K562 (cell line): Measurements from ENCODE around the gene GAP43. TPM values are rescaled to one million over a fixed set of nuclear protein-coding genes. Genes with fewer than 3 reads are reported as not detected.

Experiments
- ATAC-seq: fragments of 200-7000 bp; cut with Tn5 transposase; 3 replicates; pipeline ENCODE4 v1.9.1; 2020; ENCODE audit warnings: moderate library complexity
- BruUV-seq: library from RNA; stranded (reverse); fragments of 400-500 nt; replicated peaks from 2 replicates; lab custom pipeline; 2021; lab: Mats Ljungman, UMichigan
- CTCF ChIA-PET: fragments of 300-600 bp; formaldehyde crosslinking; extraction: SDS; loops from one replicate; lab custom pipeline; 2021; ENCODE audit warnings: low intra/inter-chr PET ratio; lab: Yijun Ruan, JAX
- POLR2A ChIA-PET: fragments of 300-600, 350-650 bp; sonication (Branson Sonifier 250); formaldehyde crosslinking; extraction: SDS; loops from one replicate; lab custom pipeline; 2021; ENCODE audit warnings: antibody characterized with exemption, inconsistent platforms; lab: Yijun Ruan, JAX
- DNase-seq, 4 experiments: peaks; one replicate each; pipeline versions ENCODE4 v3.0.0 to v3.0.0-alpha.2; 2011 to 2018; ENCODE audit warnings: low spot score in 3 of 4, mixed read lengths in 3 of 4; ENCODE audit errors: extremely low read depth in 1 of 4
- FAIRE-seq: peaks from 2 replicates; lab custom pipeline; 2011; peaks lifted over from hg19 to GRCh38; lab: Jason Lieb, UNC
- H2AFZ ChIP-seq: 2 replicates; pipeline ENCODE4 v1.6.0; 2011; ENCODE audit warnings: low read depth, low read length, control low read depth, inconsistent platforms
- H3K27ac ChIP-seq: fragments of 200-600 bp; 3 replicates; pipeline ENCODE4 v1.8.0; 2011; ENCODE audit warnings: low read depth, mild to moderate bottlenecking, control low read depth, inconsistent platforms, low read length, moderate library complexity, mixed read lengths; ENCODE audit errors: extremely low read depth
- H3K27me3 ChIP-seq, 2 experiments: fragments of 300-600 bp in 1 of 2; 2 replicates in 1 of 2; 3 replicates in 1 of 2; pipeline versions ENCODE4 v1.6.0 to v1.8.0; 2011; ENCODE audit warnings: inconsistent platforms in 2 of 2, low read length in 2 of 2, mild to moderate bottlenecking in 1 of 2, mixed read lengths in 1 of 2, moderate library complexity in 1 of 2; ENCODE audit not compliant: control insufficient read depth in 2 of 2, insufficient read depth in 2 of 2
- H3K36me3 ChIP-seq: fragments of 300-600 bp; 3 replicates; pipeline ENCODE4 v1.8.0; 2011; ENCODE audit warnings: mild to moderate bottlenecking, low read length, inconsistent platforms; ENCODE audit not compliant: control insufficient read depth, insufficient read depth
- H3K4me1 ChIP-seq, 2 experiments: fragments of 200-600 bp in 1 of 2; replicated peaks in 1 of 2; 2 replicates in 1 of 2; 3 replicates in 1 of 2; pipeline versions ENCODE4 v1.5.1 to v1.8.0; 2011; ENCODE audit warnings: inconsistent platforms in 2 of 2, low read length in 2 of 2, mild to moderate bottlenecking in 1 of 2, mixed read lengths in 1 of 2, moderate library complexity in 1 of 2; ENCODE audit not compliant: control insufficient read depth in 2 of 2, insufficient read depth in 2 of 2
- H3K4me2 ChIP-seq: 2 replicates; pipeline ENCODE4 v1.6.1; 2011; ENCODE audit warnings: low read length, control low read depth, inconsistent platforms, mixed read lengths; ENCODE audit not compliant: insufficient read depth
- H3K4me3 ChIP-seq: fragments of 200-600 bp; sonication (generic), shearing (Covaris generic); 2 replicates; pipeline ENCODE4 v1.5.1; 2016; ENCODE audit warnings: control low read depth, inconsistent platforms
- H3K79me2 ChIP-seq: fragments of 200-600 bp; 3 replicates; pipeline ENCODE4 v1.8.0; 2011; ENCODE audit warnings: low read length, inconsistent platforms; ENCODE audit not compliant: control insufficient read depth, insufficient read depth
- H3K9ac ChIP-seq, 2 experiments: 2 replicates each; pipeline versions ENCODE4 v1.6.0 to v1.6.1; 2011; ENCODE audit warnings: low read depth in 2 of 2, low read length in 2 of 2, control low read depth in 1 of 2, inconsistent platforms in 1 of 2, mild to moderate bottlenecking in 1 of 2, mixed read lengths in 1 of 2; ENCODE audit not compliant: insufficient read depth in 1 of 2
- H3K9me1 ChIP-seq: one replicate; pipeline ENCODE4 v1.6.0; 2011; ENCODE audit warnings: inconsistent platforms, mild to moderate bottlenecking, low read length, moderate library complexity; ENCODE audit not compliant: control insufficient read depth, insufficient read depth
- H3K9me3 ChIP-seq: replicated peaks from 2 replicates; pipeline ENCODE4 v1.5.1; 2011; ENCODE audit warnings: low read depth, low read length, inconsistent platforms; ENCODE audit not compliant: control insufficient read depth, insufficient read depth
- H4K20me1 ChIP-seq: replicated peaks from 2 replicates; pipeline ENCODE4 v1.6.1; 2011; ENCODE audit warnings: low read length, inconsistent platforms, mixed read lengths; ENCODE audit not compliant: control insufficient read depth, insufficient read depth
- E2F3 ChIP-seq: fragments of 250-450 bp; sonication (Bioruptor Pico); IDR thresholded peaks from 2 replicates; pipeline ENCODE4 v1.4.0; 2020; ENCODE audit warnings: mild to moderate bottlenecking
- MECOM ChIP-seq: fragments of 250-450 bp; sonication (Bioruptor Pico); IDR thresholded peaks from 2 replicates; pipeline ENCODE4 v1.8.0; 2022; ENCODE audit warnings: inconsistent platforms
- SP1 ChIP-seq: sonication (generic); formaldehyde crosslinking; IDR thresholded peaks from 2 replicates; pipeline ENCODE4 v1.8.1; 2022; ENCODE audit warnings: mild to moderate bottlenecking, missing genetic modification reagents
- TBL1XR1 ChIP-seq, 2 experiments: IDR thresholded peaks; 2 replicates each; pipeline ENCODE4 v1.6.1; 2012; ENCODE audit warnings: improper control_type of control experiment in 2 of 2, low read length in 2 of 2, mild to moderate bottlenecking in 1 of 2
- TFAP4 ChIP-seq: sonication (generic); formaldehyde crosslinking; IDR thresholded peaks from 2 replicates; pipeline ENCODE4 v1.8.0; 2022; ENCODE audit warnings: missing genetic modification reagents, mild to moderate bottlenecking, moderate library complexity, borderline replicate concordance
- WGBS: fragments of 100-300 bp; shearing (Covaris generic); methylation state at CpG from one replicate; pipeline ENCODE4 v1.1.6; 2016; ENCODE audit warnings: low coverage, mixed read lengths; ENCODE audit not compliant: insufficient coverage; ENCODE audit errors: missing lambda C conversion rate; 5-methylcytosine and 5-hydroxymethylcytosine counted together
- in situ Hi-C: fragments of 300-500 bp; cut with MboI; formaldehyde crosslinking; loops from 4 replicates; pipeline ENCODE4 v1.15.0; 2018; ENCODE audit warnings: inconsistent platforms, mixed read lengths
- intact Hi-C: fragments of 100-400 bp; cut with micrococcal nuclease; formaldehyde crosslinking; loops from 2 replicates; pipeline ENCODE4 v1.14.2; 2022
- polyA plus RNA-seq, 8 experiments: library from polyadenylated mRNA; depleted of rRNA in 4 of 8; stranded (reverse) in 5 of 8; unstranded in 3 of 8; fragments of >200 nt; fragmentation: Nextera tagmentation in 2 of 8; fragmentation: Illumina TruSeq in 1 of 8; extraction: Ambion mirVana in 2 of 8; extraction: Trizol in 1 of 8; gene quantifications; 2 replicates each; pipeline versions ENCODE4 v1.2.1 to v1.2.3, GENCODE V29; 2011 to 2014; ENCODE audit warnings: inconsistent platforms in 1 of 8, missing spikeins in 1 of 8
- total RNA-seq, 7 experiments: library from RNA; depleted of rRNA in 6 of 7; stranded (reverse); fragments of >200 nt in 6 of 7; fragmentation: Illumina TruSeq in 2 of 7; extraction: Trizol in 2 of 7; gene quantifications; 2 replicates each; pipeline versions ENCODE4 v1.2.1 to v1.2.3, GENCODE V29; 2011 to 2021; ENCODE audit warnings: low replicate concordance in 1 of 7
- TF ChIP-seq, protein P1 (sequence below): sonication (generic); formaldehyde crosslinking; IDR thresholded peaks from 2 replicates; pipeline ENCODE4 v1.8.0; 2022; ENCODE audit warnings: mild to moderate bottlenecking, missing genetic modification reagents, borderline replicate concordance

Gene GAP43
- total and polyA plus RNA-seq, 9 of the 15 experiments (the other 6 are each of a cell fraction or from before 2014, with no cell fraction given), result 0.04 to 0.11 (median 0.09) TPM; not detected in 6

GRCh38 chr3:115720983-115721382 is 97.7 kb downstream of the GAP43 start:
- DNase-seq (no peak), FAIRE-seq (no peak), ATAC-seq (no peak)
- WGBS, result 0% methylated on average over 3 of the region's 4 CpGs
- H3K9me3 ChIP-seq, result no peaks in the 10 kb centered on the region
- H3K9me1 ChIP-seq, result no peaks in the 10 kb centered on the region
- H3K27ac ChIP-seq, result no peak overlapping the region
- no peaks in the 10 kb centered on the region for H3K36me3 ChIP-seq
- no peaks in the 10 kb centered on the region for H3K27me3 ChIP-seq
- H2AFZ ChIP-seq, result no peak overlapping the region
- no peak overlapping the region for H3K4me2 ChIP-seq
- no peak overlapping the region for H3K9ac ChIP-seq
- BruUV-seq, result no TSS peak
- ChIA-PET POLR2A (interaction anchor here (0.6 kb wide), 1 partner anchor 57 kb away, joined by 3 read pairs; no protein-coding TSS in a partner anchor), CTCF (no interaction called here)
- H4K20me1 ChIP-seq, result no peaks in the 10 kb centered on the region
- no peaks in the 10 kb centered on the region for H3K79me2 ChIP-seq
- intact Hi-C loops (no loop called here), in situ Hi-C loops (no loop called here)
- H3K4me3 ChIP-seq, result no peak overlapping the region
- TF ChIP-seq TFAP4 (no peak), E2F3 (CRISPR knock-in tag) (no peak), MECOM (CRISPR knock-in tag) (no peak), TBL1XR1 (IDR thresholded peaks at IDR 0.05; ENCODE audit: low read length in 2 of 2) (no peak), SP1 (no peak)
- TF ChIP-seq, protein P1, sequence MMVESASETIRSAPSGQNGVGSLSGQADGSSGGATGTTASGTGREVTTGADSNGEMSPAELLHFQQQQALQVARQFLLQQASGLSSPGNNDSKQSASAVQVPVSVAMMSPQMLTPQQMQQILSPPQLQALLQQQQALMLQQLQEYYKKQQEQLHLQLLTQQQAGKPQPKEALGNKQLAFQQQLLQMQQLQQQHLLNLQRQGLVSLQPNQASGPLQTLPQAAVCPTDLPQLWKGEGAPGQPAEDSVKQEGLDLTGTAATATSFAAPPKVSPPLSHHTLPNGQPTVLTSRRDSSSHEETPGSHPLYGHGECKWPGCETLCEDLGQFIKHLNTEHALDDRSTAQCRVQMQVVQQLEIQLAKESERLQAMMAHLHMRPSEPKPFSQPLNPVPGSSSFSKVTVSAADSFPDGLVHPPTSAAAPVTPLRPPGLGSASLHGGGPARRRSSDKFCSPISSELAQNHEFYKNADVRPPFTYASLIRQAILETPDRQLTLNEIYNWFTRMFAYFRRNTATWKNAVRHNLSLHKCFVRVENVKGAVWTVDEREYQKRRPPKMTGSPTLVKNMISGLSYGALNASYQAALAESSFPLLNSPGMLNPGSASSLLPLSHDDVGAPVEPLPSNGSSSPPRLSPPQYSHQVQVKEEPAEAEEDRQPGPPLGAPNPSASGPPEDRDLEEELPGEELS (CRISPR knock-in tag), result no peak
- H3K4me1 ChIP-seq, result no peaks in the 10 kb centered on the region
